Brain microvascular endothelial cell (primary cell): ENCODE results near the gene SLC6A7.
A peak's percentile ranks its signal among the peaks of the same experiment; 100 is the strongest.

Source experiments
- DNase-seq: peaks from one replicate; pipeline ENCODE4 v3.0.0-alpha.2; 2020
- H3K27ac ChIP-seq: fragments of 250-450 bp; sonication (Bioruptor Pico); 2 replicates; pipeline ENCODE4 v1.5.1; 2020; ENCODE audit warnings: mild to moderate bottlenecking, moderate library complexity
- H3K27me3 ChIP-seq: fragments of 250-450 bp; sonication (Bioruptor Pico); replicated peaks from 2 replicates; pipeline ENCODE4 v1.5.1; 2020; ENCODE audit warnings: mild to moderate bottlenecking
- H3K36me3 ChIP-seq: fragments of 250-450 bp; sonication (Bioruptor Pico); replicated peaks from 2 replicates; pipeline ENCODE4 v1.5.1; 2020; ENCODE audit warnings: mild to moderate bottlenecking
- H3K4me3 ChIP-seq: 2 replicates; pipeline ENCODE4 v1.5.1; 2011; ENCODE audit warnings: low read depth, mild to moderate bottlenecking, control low read depth, low read length, moderate library complexity
- in situ Hi-C: cut with HindIII; loops from 2 replicates; pipeline ENCODE4 v1.10.0; 2017; ENCODE audit warnings: low sequenced_read_pairs, low pct_ligation_motif_present
- TF ChIP-seq, protein P1 (sequence below): IDR thresholded peaks from 2 replicates; pipeline ENCODE4 v1.5.1; 2011; ENCODE audit warnings: low read depth, mild to moderate bottlenecking, moderate library complexity, low read length, control low read depth, inconsistent platforms; ENCODE audit errors: missing control alignments

SLC6A7 gene

DNA sequence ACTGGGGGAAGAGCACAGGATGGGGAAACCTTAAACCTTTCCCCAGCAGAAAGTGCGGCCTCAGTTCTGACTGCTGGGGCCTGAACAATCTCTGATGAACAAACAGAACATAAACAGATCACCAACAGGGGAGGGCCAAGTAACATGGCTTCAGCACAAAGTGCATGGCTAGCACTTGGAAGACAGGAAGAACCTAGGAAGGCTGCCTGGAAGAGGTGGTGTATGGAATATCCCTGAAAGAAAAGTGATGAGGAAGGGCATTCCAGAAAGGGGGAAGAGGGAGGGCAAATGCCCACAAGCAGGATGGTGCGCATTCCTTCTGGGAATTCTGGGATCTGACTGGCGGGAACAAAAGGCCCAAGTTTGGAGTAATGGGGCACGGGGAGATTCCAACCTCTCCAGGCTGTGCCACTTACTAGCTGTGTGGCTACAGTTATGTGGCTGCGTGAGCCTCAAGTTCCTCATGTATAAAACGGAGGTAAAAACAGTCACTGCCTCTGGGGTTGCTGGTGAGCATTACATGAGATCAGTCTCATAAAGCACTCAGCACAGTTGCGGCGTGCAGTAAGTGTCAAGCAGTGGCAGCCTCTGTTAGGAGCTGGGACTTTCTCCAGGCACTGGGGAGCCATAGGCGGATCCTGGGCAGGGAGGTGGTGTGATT lies 35.8 kb upstream of the SLC6A7 start:
- TF ChIP-seq, protein P1, sequence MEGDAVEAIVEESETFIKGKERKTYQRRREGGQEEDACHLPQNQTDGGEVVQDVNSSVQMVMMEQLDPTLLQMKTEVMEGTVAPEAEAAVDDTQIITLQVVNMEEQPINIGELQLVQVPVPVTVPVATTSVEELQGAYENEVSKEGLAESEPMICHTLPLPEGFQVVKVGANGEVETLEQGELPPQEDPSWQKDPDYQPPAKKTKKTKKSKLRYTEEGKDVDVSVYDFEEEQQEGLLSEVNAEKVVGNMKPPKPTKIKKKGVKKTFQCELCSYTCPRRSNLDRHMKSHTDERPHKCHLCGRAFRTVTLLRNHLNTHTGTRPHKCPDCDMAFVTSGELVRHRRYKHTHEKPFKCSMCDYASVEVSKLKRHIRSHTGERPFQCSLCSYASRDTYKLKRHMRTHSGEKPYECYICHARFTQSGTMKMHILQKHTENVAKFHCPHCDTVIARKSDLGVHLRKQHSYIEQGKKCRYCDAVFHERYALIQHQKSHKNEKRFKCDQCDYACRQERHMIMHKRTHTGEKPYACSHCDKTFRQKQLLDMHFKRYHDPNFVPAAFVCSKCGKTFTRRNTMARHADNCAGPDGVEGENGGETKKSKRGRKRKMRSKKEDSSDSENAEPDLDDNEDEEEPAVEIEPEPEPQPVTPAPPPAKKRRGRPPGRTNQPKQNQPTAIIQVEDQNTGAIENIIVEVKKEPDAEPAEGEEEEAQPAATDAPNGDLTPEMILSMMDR, result no peak
- Histone ChIP-seq H3K36me3 (peaks cover 25% of the 10 kb centered on the region), H3K27me3 (no peaks in the 10 kb centered on the region), H3K27ac (peak overlapping the region; percentile 73), H3K4me3 (peak overlapping the region; percentile 90)
- in situ Hi-C loops, result no loop called here
- peak; percentile 85 for DNase-seq

DNA sequence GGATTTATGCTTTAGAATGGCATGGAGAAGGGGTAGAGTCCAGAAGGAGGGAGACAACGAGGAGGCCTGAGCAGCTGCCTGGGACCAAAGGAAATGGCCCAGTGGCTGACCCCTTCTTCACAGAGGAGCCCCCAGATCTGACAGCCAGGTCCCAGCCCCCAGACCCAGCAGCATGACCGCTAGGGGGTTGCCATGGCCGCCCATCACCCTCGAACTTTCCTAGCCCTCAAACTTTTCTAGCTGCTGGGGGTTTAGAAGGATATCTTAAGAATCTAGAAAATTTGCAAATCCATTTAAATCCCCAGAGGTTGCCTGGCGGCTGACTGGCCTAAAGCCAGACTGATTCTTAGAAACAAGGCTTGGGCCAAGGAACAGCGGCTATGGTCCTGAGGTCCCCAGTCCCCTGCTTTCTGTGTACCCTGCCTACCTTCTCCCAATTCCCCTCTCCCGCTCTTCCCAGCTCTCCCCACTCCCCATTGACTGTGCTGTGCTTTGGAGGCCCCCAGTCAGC lies 35.2 kb upstream of the SLC6A7 start:
- Histone ChIP-seq H3K4me3 (peak overlapping the region; percentile 90), H3K27me3 (no peaks in the 10 kb centered on the region), H3K27ac (peak overlapping the region; percentile 73), H3K36me3 (peaks cover 22% of the 10 kb centered on the region)
- TF ChIP-seq, protein P1, result peak; percentile 41
- DNase-seq, result no peak
- in situ Hi-C loops, result no loop called here

DNA sequence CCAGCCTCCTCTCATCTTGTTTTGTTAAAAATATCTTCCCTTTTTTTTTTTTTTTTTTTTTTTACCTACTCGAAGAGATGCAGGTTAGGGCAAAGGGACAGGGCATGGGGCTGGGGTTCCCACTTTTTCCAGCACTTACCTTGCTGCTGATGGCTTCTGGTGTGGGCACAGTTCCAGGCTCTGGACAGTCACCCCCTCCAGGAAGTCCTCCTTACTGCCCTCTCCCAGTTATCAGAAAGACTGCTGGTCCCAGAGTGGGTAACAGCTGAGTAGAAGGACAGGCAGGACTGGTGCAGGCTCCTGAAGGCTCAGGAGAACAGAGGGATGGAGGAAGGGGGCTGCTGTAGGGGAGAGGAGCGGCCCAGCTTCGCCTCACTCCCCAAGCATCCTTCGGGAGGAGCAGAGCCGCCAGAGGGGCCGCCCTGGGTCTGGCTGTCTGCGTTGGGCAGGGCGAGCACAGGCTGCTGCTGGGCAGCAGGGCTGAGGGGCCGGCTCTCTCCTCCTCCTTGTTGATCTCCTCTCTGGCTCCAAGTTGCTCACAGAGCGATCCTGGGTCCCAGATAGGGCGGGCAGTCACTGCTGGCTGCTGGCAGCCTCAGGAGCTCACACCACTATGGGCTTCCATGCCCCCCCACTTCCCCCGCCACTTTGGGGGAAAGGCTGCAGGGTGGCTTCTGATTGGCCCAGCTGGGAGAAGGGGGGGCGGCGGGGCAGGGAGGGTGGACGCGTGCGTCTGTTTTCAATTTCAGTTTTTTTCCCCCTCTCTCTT lies 34.4 kb upstream of the SLC6A7 start, which contains the start of gene PDGFRB:
Gene PDGFRB, minus strand, starts transcription at position 588 of the 769 bp plus-strand sequence. CDS start 18,798 bp downstream, outside the sequence.
- TF ChIP-seq, protein P1, result no peak
- H3K27me3 ChIP-seq, result no peaks in the 10 kb centered on the region
- DNase-seq, result peak; percentile 85
- H3K36me3 ChIP-seq, result peaks cover 17% of the 10 kb centered on the region
- H3K4me3 ChIP-seq, result peak within 1 kb of the TSS; percentile 90
- peak within 1 kb of the TSS; percentile 73 for H3K27ac ChIP-seq
- in situ Hi-C loops, result no loop called here

DNA sequence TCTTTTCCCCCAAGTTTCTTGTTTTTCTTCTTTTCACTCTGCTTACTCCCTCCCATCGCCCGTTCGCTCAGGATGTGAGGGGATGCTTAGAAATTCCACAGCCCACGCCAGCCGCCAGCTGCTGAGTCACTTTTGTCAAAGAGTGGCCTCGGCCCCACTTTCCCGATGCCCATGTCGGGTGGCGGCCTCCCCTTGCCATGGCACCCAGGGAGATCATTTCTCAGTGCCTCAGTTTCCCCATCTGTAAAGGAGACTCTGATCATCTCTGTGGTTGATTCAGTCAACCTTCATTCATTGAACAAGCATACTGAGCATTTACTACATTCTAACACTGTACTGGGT lies 33.9 kb upstream of the SLC6A7 start:
- in situ Hi-C loops, result no loop called here
- H3K27me3 ChIP-seq, result no peaks in the 10 kb centered on the region
- TF ChIP-seq, protein P1, result no peak
- no peak for DNase-seq
- peak overlapping the region; percentile 73 for H3K27ac ChIP-seq
- peak overlapping the region; percentile 90 for H3K4me3 ChIP-seq
- H3K36me3 ChIP-seq, result peaks cover 17% of the 10 kb centered on the region

DNA sequence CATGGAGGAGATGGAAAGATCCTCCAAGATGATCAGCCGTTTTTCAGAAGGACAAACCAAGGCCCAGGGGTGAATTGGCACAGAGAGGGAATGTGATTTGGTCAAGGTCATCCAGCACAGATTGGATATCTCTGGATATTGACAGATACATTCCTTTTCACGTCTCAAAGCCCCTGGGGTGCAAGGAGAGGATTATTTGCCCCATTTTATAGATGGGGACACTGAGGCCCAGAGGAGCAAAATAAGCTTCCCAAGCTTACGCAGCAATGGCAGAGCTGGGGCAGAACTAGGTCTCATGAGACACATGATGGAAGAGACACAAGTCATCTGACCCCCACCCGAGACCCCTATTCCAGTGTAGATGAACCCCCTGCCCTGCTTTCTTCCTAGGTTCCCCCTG lies 33.3 kb upstream of the SLC6A7 start:
- H3K27me3 ChIP-seq, result no peaks in the 10 kb centered on the region
- peaks cover 17% of the 10 kb centered on the region for H3K36me3 ChIP-seq
- H3K27ac ChIP-seq, result peak overlapping the region; percentile 73
- no peak for DNase-seq
- in situ Hi-C loops, result no loop called here
- no peak overlapping the region for H3K4me3 ChIP-seq
- TF ChIP-seq, protein P1, result no peak
